Measurements from ENCODE around the gene C1orf21.

GRCh38 chr1:184480736-184481135 is 93.9 kb downstream of the C1orf21 start:
- TF ChIP-seq GATA3 (IDR thresholded peaks at IDR 0.05; ENCODE audit: low read depth, low read length): no peak
- TF ChIP-seq GATA2 (IDR thresholded peaks at IDR 0.05; ENCODE audit: low read depth, low read length): no peak
